H9 (cell line): ENCODE measurements around the gene YPEL1. TPM values are rescaled to one million over a fixed set of nuclear protein-coding genes. Genes with fewer than 3 reads are reported as not detected.
A peak's percentile ranks its signal among the peaks of the same experiment; 100 is the strongest.
"Not testable (repeated sequence)": the region's sequence is repeated elsewhere in the genome, so short reads cannot be mapped to it uniquely, and the experiment has no call there.

Experiments used
- DNase-seq: peaks from one replicate; pipeline ENCODE4 v3.0.0-alpha.2; 2017
- H2AFZ ChIP-seq: one replicate; pipeline ENCODE4 v1.6.1; 2013; ENCODE audit warnings: mild to moderate bottlenecking, low read length, control low read depth, moderate library complexity
- H2AK5ac ChIP-seq: 2 replicates; pipeline ENCODE4 v1.6.1; 2013; ENCODE audit warnings: low read length, control low read depth, mixed read lengths; ENCODE audit not compliant: insufficient read length
- H2BK120ac ChIP-seq: one replicate; pipeline ENCODE4 v1.6.1; 2013; ENCODE audit warnings: low read depth, mild to moderate bottlenecking, low read length, control low read depth, inconsistent platforms; ENCODE audit not compliant: poor library complexity, severe bottlenecking
- H2BK12ac ChIP-seq: 2 replicates; pipeline ENCODE4 v1.6.1; 2013; ENCODE audit warnings: low read length, control low read depth, mixed read lengths, low read depth; ENCODE audit not compliant: insufficient read length
- H2BK15ac ChIP-seq: 2 replicates; pipeline ENCODE4 v1.6.1; 2013; ENCODE audit warnings: low read depth, low read length, control low read depth
- H2BK20ac ChIP-seq: one replicate; pipeline ENCODE4 v1.6.1; 2013; ENCODE audit warnings: low read depth, mild to moderate bottlenecking, low read length, control low read depth, inconsistent platforms; ENCODE audit not compliant: poor library complexity, severe bottlenecking
- H2BK5ac ChIP-seq: 2 replicates; pipeline ENCODE4 v1.6.1; 2013; ENCODE audit warnings: low read length, control low read depth, mixed read lengths; ENCODE audit not compliant: insufficient read length
- H3K14ac ChIP-seq: 2 replicates; pipeline ENCODE4 v1.6.1; 2013; ENCODE audit warnings: low read length, control low read depth; ENCODE audit not compliant: insufficient read depth
- H3K18ac ChIP-seq: 2 replicates; pipeline ENCODE4 v1.6.1; 2013; ENCODE audit warnings: low read depth, mild to moderate bottlenecking, mixed read lengths, low read length, control low read depth; ENCODE audit not compliant: insufficient read length
- H3K23ac ChIP-seq: 2 replicates; pipeline ENCODE4 v1.6.1; 2013; ENCODE audit warnings: low read length, control low read depth, mixed read lengths, low read depth; ENCODE audit not compliant: insufficient read length
- H3K23me2 ChIP-seq: 2 replicates; pipeline ENCODE4 v1.6.1; 2013; ENCODE audit warnings: low read depth, mild to moderate bottlenecking, mixed read lengths, low read length, control low read depth; ENCODE audit not compliant: insufficient read length, poor library complexity, severe bottlenecking
- H3K27ac ChIP-seq: 2 replicates; pipeline ENCODE4 v1.5.1; 2013; ENCODE audit warnings: low read length, control low read depth, mixed read lengths, low read depth; ENCODE audit not compliant: insufficient read length
- H3K27me3 ChIP-seq: 2 replicates; pipeline ENCODE4 v1.6.1; 2013; ENCODE audit warnings: low read length, control low read depth, inconsistent platforms; ENCODE audit not compliant: insufficient read depth
- H3K4ac ChIP-seq: 2 replicates; pipeline ENCODE4 v1.6.1; 2013; ENCODE audit warnings: low read depth, mild to moderate bottlenecking, control low read depth, inconsistent platforms, low read length, moderate library complexity
- H3K4me1 ChIP-seq: 2 replicates; pipeline ENCODE4 v1.6.1; 2013; ENCODE audit warnings: low read length, control low read depth, inconsistent platforms; ENCODE audit not compliant: insufficient read depth
- H3K4me2 ChIP-seq: 2 replicates; pipeline ENCODE4 v1.6.1; 2013; ENCODE audit warnings: low read length, control low read depth, mixed read lengths; ENCODE audit not compliant: insufficient read length, insufficient read depth
- H3K56ac ChIP-seq: 2 replicates; pipeline ENCODE4 v1.6.1; 2013; ENCODE audit warnings: low read depth, mild to moderate bottlenecking, mixed read lengths, low read length, control low read depth; ENCODE audit not compliant: insufficient read length
- H3K79me1 ChIP-seq: 2 replicates; pipeline ENCODE4 v1.6.1; 2013; ENCODE audit warnings: low read depth, mild to moderate bottlenecking, moderate library complexity, low read length, control low read depth, inconsistent platforms; ENCODE audit not compliant: insufficient read depth, poor library complexity, severe bottlenecking
- H3K79me2 ChIP-seq: 2 replicates; pipeline ENCODE4 v1.6.1; 2013; ENCODE audit warnings: low read length, control low read depth, inconsistent platforms; ENCODE audit not compliant: insufficient read depth
- H3K9ac ChIP-seq: 2 replicates; pipeline ENCODE4 v1.6.1; 2013; ENCODE audit warnings: low read length, control low read depth, mixed read lengths; ENCODE audit not compliant: insufficient read length; ENCODE audit errors: extremely low read depth
- H3K9me3 ChIP-seq: one replicate; pipeline ENCODE4 v1.6.1; 2013; ENCODE audit warnings: low read depth, low read length, inconsistent platforms; ENCODE audit not compliant: control insufficient read depth
- H3T11ph ChIP-seq: one replicate; pipeline ENCODE4 v1.6.1; 2013; ENCODE audit warnings: mild to moderate bottlenecking, low read length, control low read depth, inconsistent platforms
- H4K20me1 ChIP-seq: one replicate; pipeline ENCODE4 v1.6.1; 2013; ENCODE audit not compliant: control insufficient read depth, insufficient read length, insufficient read depth
- H4K5ac ChIP-seq: 2 replicates; pipeline ENCODE4 v1.6.1; 2013; ENCODE audit warnings: low read depth, mild to moderate bottlenecking, mixed read lengths, low read length, control low read depth; ENCODE audit not compliant: insufficient read length
- H4K8ac ChIP-seq: replicated peaks from 2 replicates; pipeline ENCODE4 v1.6.1; 2013; ENCODE audit warnings: low read length, control low read depth, mixed read lengths, low read depth; ENCODE audit not compliant: insufficient read length
- H4K91ac ChIP-seq: 2 replicates; pipeline ENCODE4 v1.6.1; 2013; ENCODE audit warnings: low read depth, mild to moderate bottlenecking, moderate library complexity, mixed read lengths, low read length, control low read depth; ENCODE audit not compliant: insufficient read length
- H3K27ac Mint-ChIP-seq, 3 experiments: 2 replicates in 2 of 3; 3 replicates in 1 of 3; pipeline ENCODE4 v1.8.0; 2020 to 2021; ENCODE audit warnings: mixed read lengths in 3 of 3, mild to moderate bottlenecking in 1 of 3, moderate library complexity in 1 of 3
- H3K27me3 Mint-ChIP-seq: 2 replicates; pipeline ENCODE4 v1.8.0; 2021; ENCODE audit warnings: low read depth, mild to moderate bottlenecking, moderate library complexity, mixed read lengths
- H3K36me3 Mint-ChIP-seq, 3 experiments: 2 replicates in 2 of 3; 3 replicates in 1 of 3; pipeline ENCODE4 v1.8.0; 2020 to 2021; ENCODE audit warnings: low read depth in 3 of 3, mixed read lengths in 3 of 3; ENCODE audit not compliant: insufficient read depth in 1 of 3
- H3K4me1 Mint-ChIP-seq, 2 experiments: 2 replicates each; pipeline ENCODE4 v1.8.0; 2020; ENCODE audit warnings: mixed read lengths in 2 of 2
- H3K4me3 Mint-ChIP-seq, 2 experiments: 2 replicates in 1 of 2; 3 replicates in 1 of 2; pipeline ENCODE4 v1.8.0; 2020 to 2021; ENCODE audit warnings: mild to moderate bottlenecking in 2 of 2, mixed read lengths in 2 of 2, moderate library complexity in 1 of 2
- H3K9me3 Mint-ChIP-seq, 2 experiments: 2 replicates in 1 of 2; 3 replicates in 1 of 2; pipeline ENCODE4 v1.8.0; 2020; ENCODE audit warnings: mild to moderate bottlenecking in 2 of 2, mixed read lengths in 2 of 2, moderate library complexity in 1 of 2
- CTCF ChIP-seq: fragments of 200-600 bp; sonication (generic); conservative IDR thresholded peaks from 3 replicates; pipeline ENCODE4 v1.8.0; 2021; ENCODE audit warnings: antibody characterized with exemption, mild to moderate bottlenecking
- WGBS: extraction: QIAGEN DNeasy Blood & Tissue Kit; methylation state at CpG from one replicate; pipeline ENCODE4 v1.1.7; 2013; ENCODE audit warnings: missing lambda C conversion rate, low lambda C conversion rate, mixed read lengths; ENCODE audit not compliant: insufficient read length; ENCODE audit errors: extremely low coverage; 5-methylcytosine and 5-hydroxymethylcytosine counted together
- total RNA-seq: library from RNA; stranded (reverse); gene quantifications from 2 replicates; pipeline ENCODE4 v1.2.1, GENCODE V29; 2021

Gene YPEL1
- total RNA-seq, 1 experiment from 2014 or later: 5.4 TPM

DNA sequence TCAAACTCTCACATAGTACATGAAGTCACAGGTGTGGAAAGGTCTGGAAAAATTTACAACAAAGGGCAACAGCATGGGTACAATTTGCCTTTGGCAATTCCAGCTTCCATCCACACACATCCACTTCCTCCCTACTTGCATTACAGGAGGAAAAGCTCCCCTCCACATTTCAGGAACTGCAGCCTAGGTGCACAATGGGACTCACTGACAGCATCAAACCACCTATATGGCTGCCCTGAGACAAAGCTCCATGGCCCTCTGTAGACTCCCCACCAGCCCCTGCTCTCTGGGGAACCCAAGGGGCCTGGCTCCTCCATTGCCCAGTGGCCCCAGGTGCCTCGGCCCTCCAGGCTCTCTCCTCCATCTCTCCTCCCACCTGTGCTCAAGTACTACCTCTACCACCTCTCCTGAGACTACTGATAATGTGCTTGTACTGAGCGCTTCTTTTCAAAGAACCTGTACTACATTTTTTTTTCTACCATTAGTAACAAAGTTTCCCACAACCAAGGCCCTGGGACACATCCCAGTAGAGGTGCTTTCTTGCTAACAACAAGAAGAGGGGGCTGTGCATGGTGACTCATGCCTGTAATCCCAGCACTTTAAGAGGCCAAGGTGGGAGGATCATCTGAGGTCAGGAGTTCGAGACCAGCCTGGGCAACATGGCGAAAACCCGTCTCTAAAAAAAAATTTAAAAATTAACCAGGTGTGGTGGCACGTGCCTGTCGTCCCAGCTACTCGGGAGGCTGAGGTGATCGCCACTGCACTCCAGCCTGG lies 4.9 kb downstream of the YPEL1 start:
- no peaks in the 10 kb centered on the region for H3K4me1 ChIP-seq
- no peak overlapping the region for H3K4me2 ChIP-seq
- no peak overlapping the region for H2AFZ ChIP-seq
- no peak overlapping the region for H3K4ac ChIP-seq
- H3T11ph ChIP-seq: no peak overlapping the region
- no peaks in the 10 kb centered on the region for H4K20me1 ChIP-seq
- WGBS: no CpG with 5 or more reads among the region's 9 CpGs
- Mint-ChIP-seq H3K4me3 (no peak overlapping the region), H3K4me1 (peaks cover 21 to 23% of the 10 kb centered on the region in 2 experiments), H3K36me3 (peaks cover 0 to 4% (median 0%) of the 10 kb centered on the region in 3 experiments; a peak in 3 of 7 replicates), H3K27me3 (peaks cover 10% of the 10 kb centered on the region), H3K9me3 (no peaks in the 10 kb centered on the region; a peak in 1 of 5 replicates), H3K27ac (peak overlapping the region in 1 of 3 experiments; percentile 39; a peak in 1 of 7 replicates)
- H3K79me1 ChIP-seq: no peaks in the 10 kb centered on the region
- H2BK120ac ChIP-seq: no peak overlapping the region
- H2BK15ac ChIP-seq: no peak overlapping the region
- H4K5ac ChIP-seq: no peak overlapping the region
- TF ChIP-seq CTCF: no peak
- H2BK5ac ChIP-seq: no peak overlapping the region
- H3K14ac ChIP-seq: no peak overlapping the region
- no peak overlapping the region for H3K27ac ChIP-seq
- H2AK5ac ChIP-seq: no peak overlapping the region
- no peak overlapping the region for H3K56ac ChIP-seq
- no peak for DNase-seq
- no peak overlapping the region for H4K8ac ChIP-seq
- no peak overlapping the region for H3K18ac ChIP-seq
- H2BK20ac ChIP-seq: no peak overlapping the region
- H3K9ac ChIP-seq: no peak overlapping the region
- no peak overlapping the region for H3K23ac ChIP-seq
- no peaks in the 10 kb centered on the region for H3K9me3 ChIP-seq
- H2BK12ac ChIP-seq: no peak overlapping the region
- no peaks in the 10 kb centered on the region for H3K79me2 ChIP-seq
- H3K27me3 ChIP-seq: no peaks in the 10 kb centered on the region; the same call in 1 of the 2 replicates
- peaks cover 8% of the 10 kb centered on the region for H3K23me2 ChIP-seq
- H4K91ac ChIP-seq: no peak overlapping the region

DNA sequence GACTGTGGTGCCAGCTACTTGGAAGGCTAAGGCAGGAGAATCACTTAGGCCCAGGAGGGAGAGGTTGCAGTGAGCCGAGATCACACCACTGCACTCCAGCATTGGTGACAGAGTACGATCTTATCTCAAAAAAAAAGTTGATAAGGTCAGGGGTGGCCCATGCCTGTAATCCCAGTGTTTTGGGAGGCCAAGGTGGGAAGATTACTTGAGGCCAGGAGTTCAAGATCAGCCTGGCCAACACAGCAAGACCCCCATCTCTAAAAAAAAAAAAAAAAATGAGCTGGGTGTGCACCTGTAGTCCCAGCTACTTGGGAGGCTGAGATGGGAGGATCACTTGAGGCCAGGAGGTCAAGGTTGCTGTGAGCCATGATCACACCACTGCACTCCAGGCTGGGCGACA lies 6.4 kb downstream of the YPEL1 start:
- H3K9me3 Mint-ChIP-seq, H2AK5ac ChIP-seq, H2BK5ac ChIP-seq, H3K9ac ChIP-seq, H3K14ac ChIP-seq, H3K23me2 ChIP-seq, H3K56ac ChIP-seq, DNase-seq, H4K5ac ChIP-seq, H3K4me3 Mint-ChIP-seq, H3K4ac ChIP-seq, H4K91ac ChIP-seq, H3K36me3 Mint-ChIP-seq, H3T11ph ChIP-seq, H4K8ac ChIP-seq, H3K9me3 ChIP-seq, H2BK15ac ChIP-seq, H3K79me1 ChIP-seq, H3K27ac Mint-ChIP-seq, H3K4me1 ChIP-seq, H3K4me2 ChIP-seq, H3K23ac ChIP-seq, H3K79me2 ChIP-seq, H2BK120ac ChIP-seq, H3K18ac ChIP-seq, H2BK12ac ChIP-seq, H3K27ac ChIP-seq, H2AFZ ChIP-seq, H3K27me3 ChIP-seq, H2BK20ac ChIP-seq, H3K27me3 Mint-ChIP-seq, H4K20me1 ChIP-seq: not testable (repeated sequence)
- whole genome bisulfite sequencing: no CpG with 5 or more reads among the region's 3 CpGs
- H3K4me1 Mint-ChIP-seq: peaks cover 11 to 15% of the 10 kb centered on the region in 2 experiments
